ENCODE data around the gene OR2F1. TPM values are rescaled to one million over a fixed set of nuclear protein-coding genes. Genes with fewer than 3 reads are reported as not detected.

The OR2F1 gene
- total and polyA plus RNA-seq, 4 donors, result under 0.01 to 0.05 TPM; not detected in 2

DNA sequence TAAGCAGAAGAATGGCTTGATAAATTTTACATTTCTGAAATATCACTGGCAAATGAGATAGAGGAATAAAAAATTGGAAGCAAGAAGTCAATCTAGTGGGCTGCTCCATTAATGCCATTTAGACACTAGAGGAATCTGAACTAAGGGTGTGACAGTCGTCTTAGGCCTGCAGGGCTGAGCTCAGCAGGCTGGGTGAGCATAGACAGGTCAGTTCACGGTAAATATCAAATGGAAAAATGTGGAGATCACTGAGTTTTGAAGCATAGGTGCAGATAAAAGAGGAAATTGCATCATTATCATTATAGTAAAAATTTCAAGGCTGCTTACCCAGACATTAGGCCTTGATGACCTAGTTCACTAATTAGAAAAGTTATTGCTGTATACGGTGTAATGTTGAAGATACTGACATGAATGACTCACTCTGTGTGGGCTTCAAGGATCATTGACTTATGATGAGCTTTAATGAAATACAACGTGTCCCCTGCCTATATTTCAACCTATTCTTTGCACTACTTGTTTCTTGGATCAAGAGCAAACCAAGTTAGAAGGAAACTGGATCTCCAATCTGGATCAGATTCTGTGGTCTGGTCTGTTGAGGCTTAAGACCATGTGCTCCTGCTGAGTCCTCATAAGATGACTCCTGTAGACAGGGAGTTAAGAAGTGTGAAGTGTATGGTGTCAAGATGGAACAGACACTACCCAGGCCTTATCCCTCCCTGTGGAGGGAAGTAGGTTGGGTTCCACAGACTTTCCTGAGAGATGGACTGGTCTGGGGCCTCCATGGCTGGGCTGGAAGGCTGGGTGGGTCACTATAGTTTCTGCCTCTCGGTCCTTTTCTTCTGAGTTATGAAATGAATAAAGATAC, 16.0 kb upstream of the OR2F1 start:
- TF ChIP-seq GABPA (IDR thresholded peaks at IDR 0.05 in 1 of 2, conservative IDR thresholded peaks at IDR 0.05 in 1 of 2) (no peak), TAF1 (conservative IDR thresholded peaks at IDR 0.05) (no peak), NR2F2 (IDR thresholded peaks at IDR 0.05) (no peak), EGR1 (IDR thresholded peaks at IDR 0.05; ENCODE audit: low read depth in 2 of 2) (no peak), JUND (IDR thresholded peaks at IDR 0.05) (no peak), FOXA2 (IDR thresholded peaks at IDR 0.05) (no peak), SP1 (IDR thresholded peaks at IDR 0.05) (no peak), HNF4G (IDR thresholded peaks at IDR 0.05) (no peak)
- TF ChIP-seq, protein P1, sequence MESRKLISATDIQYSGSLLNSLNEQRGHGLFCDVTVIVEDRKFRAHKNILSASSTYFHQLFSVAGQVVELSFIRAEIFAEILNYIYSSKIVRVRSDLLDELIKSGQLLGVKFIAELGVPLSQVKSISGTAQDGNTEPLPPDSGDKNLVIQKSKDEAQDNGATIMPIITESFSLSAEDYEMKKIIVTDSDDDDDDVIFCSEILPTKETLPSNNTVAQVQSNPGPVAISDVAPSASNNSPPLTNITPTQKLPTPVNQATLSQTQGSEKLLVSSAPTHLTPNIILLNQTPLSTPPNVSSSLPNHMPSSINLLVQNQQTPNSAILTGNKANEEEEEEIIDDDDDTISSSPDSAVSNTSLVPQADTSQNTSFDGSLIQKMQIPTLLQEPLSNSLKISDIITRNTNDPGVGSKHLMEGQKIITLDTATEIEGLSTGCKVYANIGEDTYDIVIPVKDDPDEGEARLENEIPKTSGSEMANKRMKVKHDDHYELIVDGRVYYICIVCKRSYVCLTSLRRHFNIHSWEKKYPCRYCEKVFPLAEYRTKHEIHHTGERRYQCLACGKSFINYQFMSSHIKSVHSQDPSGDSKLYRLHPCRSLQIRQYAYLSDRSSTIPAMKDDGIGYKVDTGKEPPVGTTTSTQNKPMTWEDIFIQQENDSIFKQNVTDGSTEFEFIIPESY (IDR thresholded peaks at IDR 0.05), result no peak
- TF ChIP-seq, protein P2, sequence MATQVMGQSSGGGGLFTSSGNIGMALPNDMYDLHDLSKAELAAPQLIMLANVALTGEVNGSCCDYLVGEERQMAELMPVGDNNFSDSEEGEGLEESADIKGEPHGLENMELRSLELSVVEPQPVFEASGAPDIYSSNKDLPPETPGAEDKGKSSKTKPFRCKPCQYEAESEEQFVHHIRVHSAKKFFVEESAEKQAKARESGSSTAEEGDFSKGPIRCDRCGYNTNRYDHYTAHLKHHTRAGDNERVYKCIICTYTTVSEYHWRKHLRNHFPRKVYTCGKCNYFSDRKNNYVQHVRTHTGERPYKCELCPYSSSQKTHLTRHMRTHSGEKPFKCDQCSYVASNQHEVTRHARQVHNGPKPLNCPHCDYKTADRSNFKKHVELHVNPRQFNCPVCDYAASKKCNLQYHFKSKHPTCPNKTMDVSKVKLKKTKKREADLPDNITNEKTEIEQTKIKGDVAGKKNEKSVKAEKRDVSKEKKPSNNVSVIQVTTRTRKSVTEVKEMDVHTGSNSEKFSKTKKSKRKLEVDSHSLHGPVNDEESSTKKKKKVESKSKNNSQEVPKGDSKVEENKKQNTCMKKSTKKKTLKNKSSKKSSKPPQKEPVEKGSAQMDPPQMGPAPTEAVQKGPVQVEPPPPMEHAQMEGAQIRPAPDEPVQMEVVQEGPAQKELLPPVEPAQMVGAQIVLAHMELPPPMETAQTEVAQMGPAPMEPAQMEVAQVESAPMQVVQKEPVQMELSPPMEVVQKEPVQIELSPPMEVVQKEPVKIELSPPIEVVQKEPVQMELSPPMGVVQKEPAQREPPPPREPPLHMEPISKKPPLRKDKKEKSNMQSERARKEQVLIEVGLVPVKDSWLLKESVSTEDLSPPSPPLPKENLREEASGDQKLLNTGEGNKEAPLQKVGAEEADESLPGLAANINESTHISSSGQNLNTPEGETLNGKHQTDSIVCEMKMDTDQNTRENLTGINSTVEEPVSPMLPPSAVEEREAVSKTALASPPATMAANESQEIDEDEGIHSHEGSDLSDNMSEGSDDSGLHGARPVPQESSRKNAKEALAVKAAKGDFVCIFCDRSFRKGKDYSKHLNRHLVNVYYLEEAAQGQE (IDR thresholded peaks at IDR 0.05), result no peak
- TF ChIP-seq, protein P3, sequence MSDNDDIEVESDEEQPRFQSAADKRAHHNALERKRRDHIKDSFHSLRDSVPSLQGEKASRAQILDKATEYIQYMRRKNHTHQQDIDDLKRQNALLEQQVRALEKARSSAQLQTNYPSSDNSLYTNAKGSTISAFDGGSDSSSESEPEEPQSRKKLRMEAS (IDR thresholded peaks at IDR 0.05), result no peak
- TF ChIP-seq, protein P4, sequence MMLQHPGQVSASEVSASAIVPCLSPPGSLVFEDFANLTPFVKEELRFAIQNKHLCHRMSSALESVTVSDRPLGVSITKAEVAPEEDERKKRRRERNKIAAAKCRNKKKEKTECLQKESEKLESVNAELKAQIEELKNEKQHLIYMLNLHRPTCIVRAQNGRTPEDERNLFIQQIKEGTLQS (IDR thresholded peaks at IDR 0.05), result no peak
- H3K9ac ChIP-seq (ENCODE audit: low read depth in 1 of 2, low read length in 2 of 2), result no peak overlapping the region
- H3K27ac ChIP-seq (ENCODE audit: low read depth in 1 of 2, low read length in 2 of 2), result no peak overlapping the region
- no peak for DNase-seq (ENCODE audit: low spot score)
- H3K9me3 ChIP-seq (ENCODE audit: control insufficient read depth in 4 of 4, low read length in 3 of 4), result no peaks in the 10 kb centered on the region
- no peaks in the 10 kb centered on the region for H3K36me3 ChIP-seq (ENCODE audit: control insufficient read depth in 4 of 4, insufficient read depth in 3 of 4, low read depth in 1 of 4, low read length in 3 of 4)
- 86% methylated on average over 5 of the region's 5 CpGs for WGBS
- H3K4me1 ChIP-seq (ENCODE audit: control insufficient read depth in 4 of 4, insufficient read depth in 4 of 4, low read length in 3 of 4), result no peaks in the 10 kb centered on the region
- no peaks in the 10 kb centered on the region for H3K27me3 ChIP-seq (ENCODE audit: control insufficient read depth in 4 of 4, insufficient read depth in 4 of 4, low read length in 3 of 4)
- H3K4me3 ChIP-seq (ENCODE audit: low read depth in 1 of 3, low read length in 3 of 3), result no peak overlapping the region

DNA sequence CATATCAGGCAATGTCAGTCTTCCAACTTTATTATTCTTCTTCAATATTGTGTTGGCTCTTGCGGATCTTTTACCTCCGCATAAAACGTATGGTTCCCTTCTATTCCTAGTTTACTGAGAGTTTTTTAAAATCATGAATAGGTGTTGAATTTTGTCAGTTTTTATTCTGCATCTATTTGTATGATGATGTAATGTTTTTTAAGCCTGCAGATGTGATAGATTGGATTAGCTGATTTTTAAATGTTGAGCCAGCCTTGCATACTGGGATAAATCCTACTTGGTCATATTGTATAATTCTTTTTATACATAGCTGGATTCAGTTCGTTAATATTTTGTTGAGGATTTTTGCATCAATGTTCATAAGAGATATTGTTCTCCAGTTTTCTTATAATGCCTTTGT, 9.2 kb upstream of the OR2F1 start:
- Histone ChIP-seq H3K27me3 (ENCODE audit: control insufficient read depth in 4 of 4, insufficient read depth in 4 of 4, low read length in 3 of 4) (no peaks in the 10 kb centered on the region), H3K4me3 (ENCODE audit: low read depth in 1 of 3, low read length in 3 of 3) (no peak overlapping the region), H3K4me1 (ENCODE audit: control insufficient read depth in 4 of 4, insufficient read depth in 4 of 4, low read length in 3 of 4) (no peaks in the 10 kb centered on the region), H3K9ac (ENCODE audit: low read depth in 1 of 2, low read length in 2 of 2) (no peak overlapping the region), H3K27ac (ENCODE audit: low read depth in 1 of 2, low read length in 2 of 2) (no peak overlapping the region), H3K9me3 (ENCODE audit: control insufficient read depth in 4 of 4, low read length in 3 of 4) (no peaks in the 10 kb centered on the region), H3K36me3 (ENCODE audit: control insufficient read depth in 4 of 4, insufficient read depth in 3 of 4, low read depth in 1 of 4, low read length in 3 of 4) (no peaks in the 10 kb centered on the region)
- WGBS, result 93% methylated on average over 4 of the region's 4 CpGs
- DNase-seq (ENCODE audit: low spot score), result no peak
- TF ChIP-seq SP1 (IDR thresholded peaks at IDR 0.05), result no peak
- TF ChIP-seq GABPA (IDR thresholded peaks at IDR 0.05 in 1 of 2, conservative IDR thresholded peaks at IDR 0.05 in 1 of 2), result no peak
- no peak for TF ChIP-seq NR2F2 (IDR thresholded peaks at IDR 0.05)
- TF ChIP-seq, protein P4 (IDR thresholded peaks at IDR 0.05), result no peak
- TF ChIP-seq TAF1 (conservative IDR thresholded peaks at IDR 0.05), result no peak
- no peak for TF ChIP-seq EGR1 (IDR thresholded peaks at IDR 0.05; ENCODE audit: low read depth in 2 of 2)
- no peak for TF ChIP-seq YY1 (IDR thresholded peaks at IDR 0.05)
- TF ChIP-seq FOXA2 (IDR thresholded peaks at IDR 0.05), result no peak
- TF ChIP-seq HNF4A (conservative IDR thresholded peaks at IDR 0.05), result no peak
- no peak for TF ChIP-seq FOXA1 (IDR thresholded peaks at IDR 0.05)
- TF ChIP-seq, protein P2 (IDR thresholded peaks at IDR 0.05), result no peak
- no peak for TF ChIP-seq RAD21 (IDR thresholded peaks at IDR 0.05)
